ENCODE data around the gene ITPR2.

DNA sequence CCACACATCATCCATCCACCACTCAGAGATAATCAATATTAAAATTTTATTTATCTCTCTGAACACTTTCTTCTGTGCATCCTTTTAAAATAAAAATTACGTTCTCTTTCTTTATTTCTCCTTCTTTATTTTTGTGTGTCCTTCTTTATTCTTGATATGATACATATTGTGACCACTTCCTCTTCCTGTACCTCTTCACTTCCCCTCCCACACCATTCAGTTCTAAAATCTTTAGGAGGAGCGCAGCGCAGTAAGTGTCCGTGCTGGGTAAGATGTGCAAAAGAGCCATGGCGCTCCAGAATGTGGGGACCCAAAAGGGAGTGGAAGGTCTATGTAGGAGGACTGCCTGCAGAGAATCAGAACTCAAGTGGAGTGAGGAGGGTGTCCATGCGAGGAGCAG lies 256.7 kb downstream of the ITPR2 start:
- no peak for TF ChIP-seq POLR2AphosphoS5 (IDR thresholded peaks at IDR 0.05; ENCODE audit: low read depth, low read length)
- TF ChIP-seq, protein P1, sequence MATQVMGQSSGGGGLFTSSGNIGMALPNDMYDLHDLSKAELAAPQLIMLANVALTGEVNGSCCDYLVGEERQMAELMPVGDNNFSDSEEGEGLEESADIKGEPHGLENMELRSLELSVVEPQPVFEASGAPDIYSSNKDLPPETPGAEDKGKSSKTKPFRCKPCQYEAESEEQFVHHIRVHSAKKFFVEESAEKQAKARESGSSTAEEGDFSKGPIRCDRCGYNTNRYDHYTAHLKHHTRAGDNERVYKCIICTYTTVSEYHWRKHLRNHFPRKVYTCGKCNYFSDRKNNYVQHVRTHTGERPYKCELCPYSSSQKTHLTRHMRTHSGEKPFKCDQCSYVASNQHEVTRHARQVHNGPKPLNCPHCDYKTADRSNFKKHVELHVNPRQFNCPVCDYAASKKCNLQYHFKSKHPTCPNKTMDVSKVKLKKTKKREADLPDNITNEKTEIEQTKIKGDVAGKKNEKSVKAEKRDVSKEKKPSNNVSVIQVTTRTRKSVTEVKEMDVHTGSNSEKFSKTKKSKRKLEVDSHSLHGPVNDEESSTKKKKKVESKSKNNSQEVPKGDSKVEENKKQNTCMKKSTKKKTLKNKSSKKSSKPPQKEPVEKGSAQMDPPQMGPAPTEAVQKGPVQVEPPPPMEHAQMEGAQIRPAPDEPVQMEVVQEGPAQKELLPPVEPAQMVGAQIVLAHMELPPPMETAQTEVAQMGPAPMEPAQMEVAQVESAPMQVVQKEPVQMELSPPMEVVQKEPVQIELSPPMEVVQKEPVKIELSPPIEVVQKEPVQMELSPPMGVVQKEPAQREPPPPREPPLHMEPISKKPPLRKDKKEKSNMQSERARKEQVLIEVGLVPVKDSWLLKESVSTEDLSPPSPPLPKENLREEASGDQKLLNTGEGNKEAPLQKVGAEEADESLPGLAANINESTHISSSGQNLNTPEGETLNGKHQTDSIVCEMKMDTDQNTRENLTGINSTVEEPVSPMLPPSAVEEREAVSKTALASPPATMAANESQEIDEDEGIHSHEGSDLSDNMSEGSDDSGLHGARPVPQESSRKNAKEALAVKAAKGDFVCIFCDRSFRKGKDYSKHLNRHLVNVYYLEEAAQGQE (IDR thresholded peaks at IDR 0.05; ENCODE audit: insufficient read depth in 1 of 2, low read depth in 2 of 2, low read length in 2 of 2): no peak
- TF ChIP-seq TAF1 (IDR thresholded peaks at IDR 0.05; ENCODE audit: borderline replicate concordance, insufficient read depth, low read length): no peak

All from PFSK-1 (cell line).